GM12891 (cell line): Measurements from ENCODE around the gene FBXO10.
"Not testable (repeated sequence)": the region's sequence is repeated elsewhere in the genome, so short reads cannot be mapped to it uniquely, and the experiment has no call there.

ENCODE experiments used
- DNase-seq: peaks from one replicate; pipeline ENCODE4 v3.0.0; 2011; ENCODE audit warnings: low spot score; ENCODE audit not compliant: insufficient read length
- FAIRE-seq: peaks from 2 replicates; lab custom pipeline; 2011; peaks lifted over from hg19 to GRCh38; lab: Jason Lieb, UNC
- PAX5 ChIP-seq: IDR thresholded peaks from 2 replicates; pipeline ENCODE4 v1.6.1; 2011; ENCODE audit warnings: low read length, moderate library complexity, mild to moderate bottlenecking; ENCODE audit not compliant: insufficient read depth, severe bottlenecking
- POLR2A ChIP-seq: IDR thresholded peaks from 2 replicates; pipeline ENCODE4 v1.6.1; 2011; ENCODE audit warnings: low read depth, low read length, control low read depth
- POLR2AphosphoS5 ChIP-seq: IDR thresholded peaks from 2 replicates; pipeline ENCODE4 v1.6.1; 2011; ENCODE audit warnings: low read depth, low read length, control low read depth
- POU2F2 ChIP-seq: IDR thresholded peaks from 2 replicates; pipeline ENCODE4 v1.6.1; 2011; ENCODE audit warnings: low read depth, mild to moderate bottlenecking, control low read depth, low read length, moderate library complexity
- SPI1 ChIP-seq: IDR thresholded peaks from 2 replicates; pipeline ENCODE4 v1.6.1; 2011; ENCODE audit warnings: low read depth, low read length, control low read depth
- TAF1 ChIP-seq: IDR thresholded peaks from 2 replicates; pipeline ENCODE4 v1.6.1; 2011; ENCODE audit warnings: low read depth, low read length, control low read depth

The FBXO10 gene

GRCh38 chr9:37520641-37521040 is 55.5 kb downstream of the FBXO10 start:
- FAIRE-seq (no peak), DNase-seq (no peak)
- TF ChIP-seq TAF1 (no peak), SPI1 (no peak), POU2F2 (no peak), POLR2A (no peak), PAX5 (no peak), POLR2AphosphoS5 (no peak)

DNA sequence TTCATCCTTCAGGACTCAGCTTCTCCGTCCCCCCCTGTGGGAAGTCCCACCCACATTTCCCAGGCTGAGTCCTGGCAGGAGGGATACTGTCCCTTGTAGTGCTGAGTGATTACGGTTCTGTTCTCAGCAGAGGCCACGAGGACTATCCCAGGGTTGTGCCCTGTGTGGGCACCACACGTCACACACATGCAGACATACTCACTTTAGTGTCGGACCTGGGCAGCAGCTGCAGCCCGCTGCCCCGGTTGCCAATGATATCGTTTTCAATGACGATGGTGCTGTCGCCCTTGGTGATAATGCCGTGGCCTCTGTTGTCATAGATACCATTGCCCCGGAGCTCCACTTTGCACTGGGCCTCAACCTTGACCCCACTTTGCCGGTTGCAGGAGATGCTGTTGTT is 58.3 kb downstream of the FBXO10 start:
- no peak for FAIRE-seq
- TF ChIP-seq SPI1 (no peak), TAF1 (no peak), PAX5 (no peak), POLR2AphosphoS5 (no peak), POU2F2 (no peak), POLR2A (no peak)
- DNase-seq, result no peak

DNA sequence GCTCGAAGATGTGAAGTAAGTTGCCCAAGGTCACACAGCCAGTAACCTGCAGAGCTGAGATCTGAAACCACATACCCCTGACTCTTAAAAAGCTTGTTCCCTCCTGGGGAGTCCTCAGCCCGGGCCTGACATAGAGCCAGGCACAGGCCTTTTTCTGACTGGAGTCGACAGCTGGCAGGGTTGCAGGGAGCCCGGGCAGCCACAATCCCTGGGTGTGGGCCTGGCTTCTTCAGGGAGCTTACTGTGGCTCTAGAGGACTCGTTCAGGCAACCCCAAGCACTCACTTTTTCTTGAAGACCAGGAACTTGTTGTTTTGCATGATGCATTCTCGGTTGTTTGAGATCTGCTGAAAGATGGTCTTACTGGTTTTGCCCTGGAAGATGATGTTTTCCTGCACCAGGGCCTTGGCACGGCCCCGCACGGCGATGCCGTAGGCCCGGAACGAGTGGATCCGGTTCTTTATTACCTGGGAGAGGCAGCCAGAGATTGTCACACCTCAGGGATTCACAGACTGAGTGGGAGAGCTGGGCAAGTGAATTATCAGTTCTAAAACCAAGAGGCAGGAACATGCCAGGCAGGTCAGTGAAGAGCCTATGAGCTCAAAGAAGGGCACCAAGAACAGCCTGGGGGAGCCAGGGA is 60.4 kb downstream of the FBXO10 start:
- DNase-seq (no peak), FAIRE-seq (no peak)
- no peak for TF ChIP-seq SPI1
- TF ChIP-seq TAF1, result no peak
- no peak for TF ChIP-seq POLR2A
- TF ChIP-seq POLR2AphosphoS5, result no peak
- no peak for TF ChIP-seq POU2F2
- no peak for TF ChIP-seq PAX5

DNA sequence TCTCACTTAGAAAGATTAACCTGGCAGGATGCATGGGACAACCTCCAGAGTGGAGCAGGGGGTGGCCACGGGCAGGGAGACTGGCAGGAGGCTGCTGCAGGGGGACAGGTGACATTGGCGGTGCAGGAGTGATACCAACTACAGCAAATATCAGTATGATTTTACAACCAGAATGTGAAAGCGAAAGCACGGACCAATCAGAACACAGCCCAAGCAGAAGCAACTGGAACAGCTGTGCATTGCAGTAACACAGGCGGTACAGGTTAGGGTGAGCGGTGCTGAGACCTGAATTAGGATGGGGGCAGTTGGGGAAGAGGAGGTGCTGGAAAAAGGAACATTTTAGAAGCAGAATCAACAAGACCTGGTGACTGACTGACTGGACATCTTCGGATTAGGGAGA is 61.2 kb downstream of the FBXO10 start:
- FAIRE-seq (no peak), DNase-seq (no peak)
- no peak for TF ChIP-seq SPI1
- no peak for TF ChIP-seq PAX5
- no peak for TF ChIP-seq TAF1
- no peak for TF ChIP-seq POLR2AphosphoS5
- no peak for TF ChIP-seq POU2F2
- no peak for TF ChIP-seq POLR2A

- DNase-seq, FAIRE-seq: not testable (repeated sequence)
These were observed 61.8 kb downstream of the FBXO10 start for GRCh38 chr9:37514415-37514814.

GRCh38 chr9:37512437-37512836 is 63.7 kb downstream of the FBXO10 start:
- DNase-seq (no peak), FAIRE-seq (no peak)
- TF ChIP-seq POU2F2, result no peak
- TF ChIP-seq POLR2A, result no peak
- no peak for TF ChIP-seq TAF1
- TF ChIP-seq SPI1, result no peak
- TF ChIP-seq POLR2AphosphoS5, result no peak
- no peak for TF ChIP-seq PAX5

- no peak for DNase-seq
- peak; percentile 16 for FAIRE-seq
- TF ChIP-seq POLR2AphosphoS5 (0 out of 2 replicates have a peak, but pooled peaks have one; percentile 40), TAF1 (no peak), POLR2A (no peak; the same call in 1 of the 2 replicates)
These were observed 64.9 kb downstream of the FBXO10 start for GRCh38 chr9:37511016-37512010.

GRCh38 chr9:37510053-37510452 is 66.1 kb downstream of the FBXO10 start:
- FAIRE-seq, DNase-seq: not testable (repeated sequence)

- TF ChIP-seq POU2F2 (no peak), SPI1 (no peak), POLR2AphosphoS5 (no peak), POLR2A (no peak), TAF1 (no peak), PAX5 (no peak)
- DNase-seq (no peak), FAIRE-seq (no peak)
These were observed 66.6 kb downstream of the FBXO10 start for GRCh38 chr9:37509536-37509935.

DNA sequence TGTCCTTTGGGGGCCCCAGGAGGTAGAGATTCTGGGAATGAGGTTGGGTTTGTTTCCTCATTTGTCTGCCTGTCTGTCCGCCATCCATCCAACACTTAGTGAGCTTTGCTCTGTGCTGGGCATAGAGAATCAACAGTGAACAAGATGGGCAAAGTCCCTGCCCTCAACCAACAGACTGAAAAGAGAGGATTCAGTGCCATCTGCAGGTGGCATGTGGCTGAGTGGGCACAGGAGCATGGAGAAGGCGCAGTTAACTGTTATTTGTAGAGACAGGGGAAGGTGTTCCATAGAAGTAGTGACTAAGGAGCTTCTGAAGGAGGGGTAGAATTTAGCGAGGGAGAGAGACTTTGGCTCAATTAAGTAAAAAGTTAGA is 67.4 kb downstream of the FBXO10 start:
- no peak for DNase-seq
- TF ChIP-seq SPI1, result no peak
- TF ChIP-seq TAF1, result no peak
- no peak for TF ChIP-seq POLR2A
- TF ChIP-seq PAX5, result no peak
- TF ChIP-seq POU2F2, result no peak
- no peak for TF ChIP-seq POLR2AphosphoS5
- FAIRE-seq, result no peak
